ENCODE measurements around the gene APAF1.

- TF ChIP-seq POLR2AphosphoS5 (IDR thresholded peaks at IDR 0.05; ENCODE audit: low read depth, low read length) (no peak), ZNF142 (CRISPR knock-in tag; IDR thresholded peaks at IDR 0.05) (no peak), EZH2 (conservative IDR thresholded peaks at IDR 0.05; ENCODE audit: low read depth, low read length) (no peak)
- TF ChIP-seq, protein P1, sequence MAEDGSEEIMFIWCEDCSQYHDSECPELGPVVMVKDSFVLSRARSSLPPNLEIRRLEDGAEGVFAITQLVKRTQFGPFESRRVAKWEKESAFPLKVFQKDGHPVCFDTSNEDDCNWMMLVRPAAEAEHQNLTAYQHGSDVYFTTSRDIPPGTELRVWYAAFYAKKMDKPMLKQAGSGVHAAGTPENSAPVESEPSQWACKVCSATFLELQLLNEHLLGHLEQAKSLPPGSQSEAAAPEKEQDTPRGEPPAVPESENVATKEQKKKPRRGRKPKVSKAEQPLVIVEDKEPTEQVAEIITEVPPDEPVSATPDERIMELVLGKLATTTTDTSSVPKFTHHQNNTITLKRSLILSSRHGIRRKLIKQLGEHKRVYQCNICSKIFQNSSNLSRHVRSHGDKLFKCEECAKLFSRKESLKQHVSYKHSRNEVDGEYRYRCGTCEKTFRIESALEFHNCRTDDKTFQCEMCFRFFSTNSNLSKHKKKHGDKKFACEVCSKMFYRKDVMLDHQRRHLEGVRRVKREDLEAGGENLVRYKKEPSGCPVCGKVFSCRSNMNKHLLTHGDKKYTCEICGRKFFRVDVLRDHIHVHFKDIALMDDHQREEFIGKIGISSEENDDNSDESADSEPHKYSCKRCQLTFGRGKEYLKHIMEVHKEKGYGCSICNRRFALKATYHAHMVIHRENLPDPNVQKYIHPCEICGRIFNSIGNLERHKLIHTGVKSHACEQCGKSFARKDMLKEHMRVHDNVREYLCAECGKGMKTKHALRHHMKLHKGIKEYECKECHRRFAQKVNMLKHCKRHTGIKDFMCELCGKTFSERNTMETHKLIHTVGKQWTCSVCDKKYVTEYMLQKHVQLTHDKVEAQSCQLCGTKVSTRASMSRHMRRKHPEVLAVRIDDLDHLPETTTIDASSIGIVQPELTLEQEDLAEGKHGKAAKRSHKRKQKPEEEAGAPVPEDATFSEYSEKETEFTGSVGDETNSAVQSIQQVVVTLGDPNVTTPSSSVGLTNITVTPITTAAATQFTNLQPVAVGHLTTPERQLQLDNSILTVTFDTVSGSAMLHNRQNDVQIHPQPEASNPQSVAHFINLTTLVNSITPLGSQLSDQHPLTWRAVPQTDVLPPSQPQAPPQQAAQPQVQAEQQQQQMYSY (CRISPR knock-in tag; IDR thresholded peaks at IDR 0.05) = no peak
These were observed 88.7 kb downstream of the APAF1 start for GRCh38 chr12:98733667-98734350.
